CD4-positive, alpha-beta T cell (primary cell): ENCODE data around the gene PDE9A. TPM values are rescaled to one million over a fixed set of nuclear protein-coding genes. Genes with fewer than 3 reads are reported as not detected.

ENCODE experiments used
- ATAC-seq: fragments of 200-7000 bp; cut with Tn5 transposase; one replicate; pipeline ENCODE4 v1.10.0; 2022; ENCODE audit warnings: mild to moderate bottlenecking; ENCODE audit not compliant: poor library complexity
- CTCF ChIA-PET: fragments of 350-600 bp; sonication (Branson Sonifier 250); formaldehyde crosslinking; loops from one replicate; lab custom pipeline; 2021; ENCODE audit warnings: antibody characterized with exemption, inconsistent platforms; lab: Charles Lee
- POLR2A ChIA-PET: fragments of 350-600 bp; sonication (Branson Sonifier 250); formaldehyde crosslinking; loops from one replicate; lab custom pipeline; 2021; ENCODE audit warnings: antibody characterized with exemption, inconsistent platforms; lab: Charles Lee
- DNase-seq, 14 experiments: peaks; one replicate each; pipeline ENCODE4 v3.0.0-alpha.2; 2013 to 2020; ENCODE audit warnings: mixed read lengths in 2 of 14
- H3K27ac ChIP-seq, 2 donors: one replicate each; pipeline versions ENCODE4 v1.5.1 to v1.7.0; 2013; ENCODE audit warnings: low read length in 2 of 2, low read depth in 1 of 2, mild to moderate bottlenecking in 1 of 2
- H3K27me3 ChIP-seq, 2 experiments: 1 replicate in 1 of 2; 2 replicates in 1 of 2; pipeline versions ENCODE4 v1.6.1 to v1.7.0; 2013; ENCODE audit warnings: low read length in 2 of 2, control low read depth in 1 of 2, mild to moderate bottlenecking in 1 of 2, moderate library complexity in 1 of 2; ENCODE audit not compliant: insufficient read depth in 2 of 2, control insufficient read depth in 1 of 2
- H3K36me3 ChIP-seq: one replicate; pipeline ENCODE4 v1.6.1; 2013; ENCODE audit warnings: low read length, control low read depth; ENCODE audit not compliant: insufficient read depth
- H3K4me1 ChIP-seq: one replicate; pipeline ENCODE4 v1.6.1; 2013; ENCODE audit warnings: low read length, control low read depth; ENCODE audit not compliant: insufficient read depth
- H3K4me3 ChIP-seq: one replicate; pipeline ENCODE4 v1.5.1; 2013; ENCODE audit warnings: mild to moderate bottlenecking, low read length, moderate library complexity
- H3K9me3 ChIP-seq, 2 experiments: 1 replicate in 1 of 2; 2 replicates in 1 of 2; pipeline versions ENCODE4 v1.6.1 to v1.7.0; 2013; ENCODE audit warnings: low read length in 2 of 2, mild to moderate bottlenecking in 2 of 2, control low read depth in 1 of 2, moderate library complexity in 1 of 2; ENCODE audit not compliant: control insufficient read depth in 1 of 2, insufficient read depth in 1 of 2
- H3K27ac Mint-ChIP-seq: one replicate; pipeline ENCODE4 v1.8.0; 2020; ENCODE audit warnings: mixed read lengths
- H3K27me3 Mint-ChIP-seq: one replicate; pipeline ENCODE4 v1.8.0; 2021; ENCODE audit warnings: mixed read lengths
- H3K36me3 Mint-ChIP-seq: one replicate; pipeline ENCODE4 v1.8.0; 2021; ENCODE audit warnings: low read depth, mixed read lengths
- H3K4me1 Mint-ChIP-seq: one replicate; pipeline ENCODE4 v1.8.0; 2021; ENCODE audit warnings: low read depth, mixed read lengths
- H3K4me3 Mint-ChIP-seq: one replicate; pipeline ENCODE4 v1.8.0; 2020; ENCODE audit warnings: mild to moderate bottlenecking, mixed read lengths
- H3K9me3 Mint-ChIP-seq: one replicate; pipeline ENCODE4 v1.8.0; 2020; ENCODE audit warnings: mixed read lengths
- intact Hi-C, 2 experiments: fragments of 100-400 bp; cut with DNase I in 1 of 2; cut with micrococcal nuclease in 1 of 2; formaldehyde crosslinking; loops; one replicate each; pipeline versions ENCODE4 v1.15.1 to v1.9.0; 2023 to 2025; cut with DNase I, micrococcal nuclease
- total RNA-seq, 174 experiments: library from RNA in 2 of 174; stranded (reverse) in 2 of 174; gene quantifications; one replicate each; pipeline ENCODE4 v1.2.3 and lab custom pipeline; 2021 to 2026
- TF ChIP-seq, protein P1 (sequence below): fragments of 200-600 bp; IDR thresholded peaks from one replicate; pipeline ENCODE4 v1.8.0; 2022; ENCODE audit warnings: antibody characterized with exemption, mild to moderate bottlenecking

PDE9A gene
- total RNA-seq, 2 experiments from 2014 or later: 12.6 to 13.2 TPM

DNA sequence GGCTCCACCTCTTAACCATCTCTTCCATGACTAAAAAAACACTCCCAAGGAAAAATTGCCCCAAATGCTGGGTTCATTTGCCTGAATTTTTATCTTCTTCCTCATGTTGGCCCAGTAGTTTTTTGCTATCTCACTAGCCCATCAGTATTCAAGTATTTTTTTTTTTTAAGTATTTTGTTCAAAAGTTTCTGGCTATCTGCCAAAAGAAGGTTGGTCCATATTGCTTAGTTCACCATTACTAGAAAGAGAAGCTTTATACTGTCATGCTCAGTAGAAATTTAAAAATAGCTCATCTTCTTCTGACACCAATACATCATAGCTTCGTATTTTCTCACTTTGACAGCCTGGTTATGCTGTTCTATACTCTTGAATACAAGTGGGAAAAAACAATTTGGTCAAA is 41.0 kb upstream of the PDE9A start:
- Mint-ChIP-seq H3K27ac (no peak overlapping the region), H3K9me3 (no peaks in the 10 kb centered on the region), H3K27me3 (no peaks in the 10 kb centered on the region), H3K4me3 (no peak overlapping the region), H3K4me1 (peaks cover 9% of the 10 kb centered on the region), H3K36me3 (no peaks in the 10 kb centered on the region)
- ChIA-PET POLR2A (no interaction called here), CTCF (no interaction called here)
- Histone ChIP-seq H3K36me3 (no peaks in the 10 kb centered on the region), H3K4me1 (peaks cover 41% of the 10 kb centered on the region), H3K4me3 (no peak overlapping the region), H3K9me3 (peaks cover 10 to 13% of the 10 kb centered on the region in 2 experiments), H3K27ac (no peak overlapping the region), H3K27me3 (no peaks in the 10 kb centered on the region)
- no peak for DNase-seq
- no peak for ATAC-seq
- intact Hi-C loops: loop anchor here in 1 of 2 experiments (5.0 kb wide), 1 partner anchor 205 kb away; no protein-coding TSS in a partner anchor
- TF ChIP-seq, protein P1, sequence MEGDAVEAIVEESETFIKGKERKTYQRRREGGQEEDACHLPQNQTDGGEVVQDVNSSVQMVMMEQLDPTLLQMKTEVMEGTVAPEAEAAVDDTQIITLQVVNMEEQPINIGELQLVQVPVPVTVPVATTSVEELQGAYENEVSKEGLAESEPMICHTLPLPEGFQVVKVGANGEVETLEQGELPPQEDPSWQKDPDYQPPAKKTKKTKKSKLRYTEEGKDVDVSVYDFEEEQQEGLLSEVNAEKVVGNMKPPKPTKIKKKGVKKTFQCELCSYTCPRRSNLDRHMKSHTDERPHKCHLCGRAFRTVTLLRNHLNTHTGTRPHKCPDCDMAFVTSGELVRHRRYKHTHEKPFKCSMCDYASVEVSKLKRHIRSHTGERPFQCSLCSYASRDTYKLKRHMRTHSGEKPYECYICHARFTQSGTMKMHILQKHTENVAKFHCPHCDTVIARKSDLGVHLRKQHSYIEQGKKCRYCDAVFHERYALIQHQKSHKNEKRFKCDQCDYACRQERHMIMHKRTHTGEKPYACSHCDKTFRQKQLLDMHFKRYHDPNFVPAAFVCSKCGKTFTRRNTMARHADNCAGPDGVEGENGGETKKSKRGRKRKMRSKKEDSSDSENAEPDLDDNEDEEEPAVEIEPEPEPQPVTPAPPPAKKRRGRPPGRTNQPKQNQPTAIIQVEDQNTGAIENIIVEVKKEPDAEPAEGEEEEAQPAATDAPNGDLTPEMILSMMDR: no peak

DNA sequence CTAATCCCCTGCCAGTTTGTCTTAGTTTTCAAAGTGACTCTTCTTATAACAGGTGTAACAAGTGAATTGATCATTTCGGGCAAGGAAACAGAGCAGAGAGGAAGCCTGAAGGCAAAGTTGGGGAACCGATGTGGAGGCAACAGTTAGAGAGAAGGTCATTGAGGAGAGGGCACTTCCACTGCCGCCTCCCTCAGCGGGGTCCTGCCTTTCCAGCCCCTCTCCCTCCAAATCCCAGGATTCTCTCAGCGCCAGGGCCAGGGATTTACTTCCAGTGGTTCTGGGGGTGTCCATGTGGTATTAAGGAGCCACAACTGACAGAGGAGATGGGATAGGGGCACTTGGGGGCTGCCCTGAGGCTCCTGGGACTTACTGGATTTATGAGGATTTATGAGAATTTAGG is 39.7 kb upstream of the PDE9A start:
- Histone ChIP-seq H3K9me3 (peaks cover 10 to 13% of the 10 kb centered on the region in 2 experiments), H3K4me3 (no peak overlapping the region), H3K27ac (no peak overlapping the region), H3K36me3 (no peaks in the 10 kb centered on the region), H3K4me1 (peaks cover 41% of the 10 kb centered on the region), H3K27me3 (no peaks in the 10 kb centered on the region)
- ChIA-PET CTCF (no interaction called here), POLR2A (interaction anchor here (1.6 kb wide), 1 partner anchor 133 kb away, joined by 7 read pairs; no protein-coding TSS in a partner anchor)
- Mint-ChIP-seq H3K4me3 (peak overlapping the region; percentile 13), H3K27ac (no peak overlapping the region), H3K36me3 (no peaks in the 10 kb centered on the region), H3K27me3 (no peaks in the 10 kb centered on the region), H3K4me1 (peaks cover 9% of the 10 kb centered on the region), H3K9me3 (no peaks in the 10 kb centered on the region)
- DNase-seq: no peak
- TF ChIP-seq, protein P1: no peak
- intact Hi-C loops: loop anchor here in 1 of 2 experiments (1.0 to 5.0 kb wide), 2 partner anchors 18 to 204 kb away; no protein-coding TSS in a partner anchor
- no peak for ATAC-seq

- intact Hi-C loops: loop anchor here in 1 of 2 experiments (1.0 to 5.0 kb wide), 2 partner anchors 17 to 203 kb away; no protein-coding TSS in a partner anchor
- TF ChIP-seq, protein P1: no peak
- no peaks in the 10 kb centered on the region for H3K9me3 Mint-ChIP-seq
- Histone ChIP-seq H3K9me3 (peaks cover 10 to 13% of the 10 kb centered on the region in 2 experiments), H3K4me3 (peak overlapping the region; percentile 51), H3K27ac (peak overlapping the region; percentile 0 to 55), H3K27me3 (no peaks in the 10 kb centered on the region), H3K4me1 (peaks cover 41% of the 10 kb centered on the region), H3K36me3 (no peaks in the 10 kb centered on the region)
- H3K27ac Mint-ChIP-seq: no peak overlapping the region
- no peaks in the 10 kb centered on the region for H3K27me3 Mint-ChIP-seq
- CTCF ChIA-PET: no interaction called here
- POLR2A ChIA-PET: interaction anchor here (0.7 to 1.6 kb wide), 9 partner anchors 10 to 278 kb away, joined by 3 to 9 read pairs (median 6); partner anchors contain the start of genes NDUFV3, PDE9A and UBASH3A
- peaks cover 9% of the 10 kb centered on the region for H3K4me1 Mint-ChIP-seq
- no peak overlapping the region for H3K4me3 Mint-ChIP-seq
- ATAC-seq (peak; percentile 67), DNase-seq (peak in 13 of 14 experiments; percentile 17 to 85 (median 45))
- H3K36me3 Mint-ChIP-seq: no peaks in the 10 kb centered on the region
Observed at GRCh38 chr21:42614396-42614795, 39.0 kb upstream of the PDE9A start.
